DOHH2 (cell line): ENCODE data around the gene MYO1B.

Experiments
- H3F3A ChIP-seq: fragments of 200-600 bp; sonication (generic), shearing (Covaris generic); 2 replicates; pipeline ENCODE4 v1.6.0; 2016; ENCODE audit warnings: antibody characterized with exemption, mild to moderate bottlenecking; ENCODE audit not compliant: control insufficient read depth, insufficient read depth
- H3K27ac ChIP-seq: fragments of 200-600 bp; sonication (generic); 2 replicates; pipeline ENCODE4 v1.5.1; 2014; ENCODE audit warnings: low read depth, mild to moderate bottlenecking, low read length, moderate library complexity
- H3K27me3 ChIP-seq: fragments of 200-600 bp; sonication (generic); 2 replicates; pipeline ENCODE4 v1.6.1; 2014; ENCODE audit warnings: mild to moderate bottlenecking, low read length, mixed read lengths; ENCODE audit not compliant: control insufficient read depth
- H3K36me3 ChIP-seq: fragments of 200-600 bp; sonication (generic); 2 replicates; pipeline ENCODE4 v1.6.1; 2014; ENCODE audit warnings: mild to moderate bottlenecking, low read length, moderate library complexity, mixed read lengths; ENCODE audit not compliant: control insufficient read depth
- H3K4me1 ChIP-seq: fragments of 200-600 bp; sonication (generic); 2 replicates; pipeline ENCODE4 v1.6.1; 2014; ENCODE audit warnings: mild to moderate bottlenecking, low read length, mixed read lengths; ENCODE audit not compliant: control insufficient read depth
- H3K4me2 ChIP-seq: fragments of 200-600 bp; sonication (generic); 2 replicates; pipeline ENCODE4 v1.6.0; 2014; ENCODE audit warnings: mild to moderate bottlenecking, low read length, moderate library complexity
- H3K4me3 ChIP-seq: fragments of 200-600 bp; sonication (generic); 2 replicates; pipeline ENCODE4 v1.5.1; 2014; ENCODE audit warnings: mild to moderate bottlenecking, low read length, mixed read lengths
- H3K79me2 ChIP-seq: fragments of 200-600 bp; sonication (generic); 2 replicates; pipeline ENCODE4 v1.6.1; 2014; ENCODE audit warnings: mild to moderate bottlenecking, low read length, mixed read lengths; ENCODE audit not compliant: control insufficient read depth
- H3K9me2 ChIP-seq: fragments of 200-600 bp; sonication (generic); replicated peaks from 2 replicates; pipeline ENCODE4 v1.6.1; 2014; ENCODE audit warnings: mild to moderate bottlenecking, low read length, mixed read lengths; ENCODE audit not compliant: control insufficient read depth
- H3K9me3 ChIP-seq: fragments of 200-600 bp; sonication (generic); 2 replicates; pipeline ENCODE4 v1.6.1; 2014; ENCODE audit warnings: antibody characterized with exemption, low read length, mixed read lengths; ENCODE audit not compliant: control insufficient read depth, insufficient read depth
- H4K20me1 ChIP-seq: fragments of 200-600 bp; sonication (generic); 2 replicates; pipeline ENCODE4 v1.6.0; 2014; ENCODE audit warnings: low read depth, mild to moderate bottlenecking, antibody characterized with exemption, low read length, moderate library complexity; ENCODE audit not compliant: control insufficient read depth, insufficient read depth
- EZH2phosphoT487 ChIP-seq: fragments of 200-600 bp; sonication (generic); IDR thresholded peaks from 2 replicates; pipeline ENCODE4 v1.6.1; 2017; ENCODE audit warnings: borderline replicate concordance, mild to moderate bottlenecking, antibody characterized with exemption, low read length, moderate library complexity, mixed read lengths
- TF ChIP-seq, protein P1 (sequence below): fragments of 200-600 bp; sonication (generic); IDR thresholded peaks from one replicate; pipeline ENCODE4 v1.5.1; 2014; ENCODE audit warnings: antibody characterized with exemption, mild to moderate bottlenecking, low read depth, low read length; ENCODE audit not compliant: poor library complexity, severe bottlenecking

MYO1B gene

DNA sequence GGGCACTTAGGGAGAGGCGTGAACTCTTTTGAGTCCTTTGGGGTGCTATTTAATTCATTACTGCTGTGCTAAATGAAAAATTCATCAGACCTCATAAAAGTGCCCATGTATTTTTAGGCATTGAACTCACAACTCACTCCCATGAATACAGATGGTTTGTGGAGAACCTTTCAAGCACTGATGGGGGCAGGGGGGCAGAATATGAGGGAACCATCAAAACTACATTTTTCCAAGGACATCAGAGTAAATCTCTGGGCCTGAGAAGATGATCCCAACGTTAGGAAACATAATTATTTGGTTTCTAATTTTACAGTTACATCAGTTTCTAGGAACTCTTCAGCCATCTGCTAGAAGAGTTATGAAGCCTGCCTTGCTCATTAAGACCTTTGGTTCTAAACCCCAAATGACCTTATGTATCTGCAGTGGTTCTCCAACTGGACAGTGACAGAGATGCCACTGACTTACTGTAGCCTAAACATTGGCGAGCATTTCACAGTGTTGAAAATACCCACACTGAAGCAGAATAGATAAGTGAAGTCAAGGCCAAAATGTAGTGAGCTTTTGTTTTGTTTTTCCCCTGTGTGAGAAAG lies 90.8 kb downstream of the MYO1B start:
- no peaks in the 10 kb centered on the region for H3K9me3 ChIP-seq
- no peaks in the 10 kb centered on the region for H3K36me3 ChIP-seq
- no peak overlapping the region for H3K4me2 ChIP-seq
- no peaks in the 10 kb centered on the region for H3K4me1 ChIP-seq
- H3K27ac ChIP-seq: no peak overlapping the region
- H3K4me3 ChIP-seq: no peak overlapping the region
- no peaks in the 10 kb centered on the region for H3K79me2 ChIP-seq
- no peaks in the 10 kb centered on the region for H3K27me3 ChIP-seq
- no peaks in the 10 kb centered on the region for H3F3A ChIP-seq
- TF ChIP-seq, protein P1, sequence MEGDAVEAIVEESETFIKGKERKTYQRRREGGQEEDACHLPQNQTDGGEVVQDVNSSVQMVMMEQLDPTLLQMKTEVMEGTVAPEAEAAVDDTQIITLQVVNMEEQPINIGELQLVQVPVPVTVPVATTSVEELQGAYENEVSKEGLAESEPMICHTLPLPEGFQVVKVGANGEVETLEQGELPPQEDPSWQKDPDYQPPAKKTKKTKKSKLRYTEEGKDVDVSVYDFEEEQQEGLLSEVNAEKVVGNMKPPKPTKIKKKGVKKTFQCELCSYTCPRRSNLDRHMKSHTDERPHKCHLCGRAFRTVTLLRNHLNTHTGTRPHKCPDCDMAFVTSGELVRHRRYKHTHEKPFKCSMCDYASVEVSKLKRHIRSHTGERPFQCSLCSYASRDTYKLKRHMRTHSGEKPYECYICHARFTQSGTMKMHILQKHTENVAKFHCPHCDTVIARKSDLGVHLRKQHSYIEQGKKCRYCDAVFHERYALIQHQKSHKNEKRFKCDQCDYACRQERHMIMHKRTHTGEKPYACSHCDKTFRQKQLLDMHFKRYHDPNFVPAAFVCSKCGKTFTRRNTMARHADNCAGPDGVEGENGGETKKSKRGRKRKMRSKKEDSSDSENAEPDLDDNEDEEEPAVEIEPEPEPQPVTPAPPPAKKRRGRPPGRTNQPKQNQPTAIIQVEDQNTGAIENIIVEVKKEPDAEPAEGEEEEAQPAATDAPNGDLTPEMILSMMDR: no peak
- no peak for TF ChIP-seq EZH2phosphoT487
- no peaks in the 10 kb centered on the region for H3K9me2 ChIP-seq
- no peaks in the 10 kb centered on the region for H4K20me1 ChIP-seq

DNA sequence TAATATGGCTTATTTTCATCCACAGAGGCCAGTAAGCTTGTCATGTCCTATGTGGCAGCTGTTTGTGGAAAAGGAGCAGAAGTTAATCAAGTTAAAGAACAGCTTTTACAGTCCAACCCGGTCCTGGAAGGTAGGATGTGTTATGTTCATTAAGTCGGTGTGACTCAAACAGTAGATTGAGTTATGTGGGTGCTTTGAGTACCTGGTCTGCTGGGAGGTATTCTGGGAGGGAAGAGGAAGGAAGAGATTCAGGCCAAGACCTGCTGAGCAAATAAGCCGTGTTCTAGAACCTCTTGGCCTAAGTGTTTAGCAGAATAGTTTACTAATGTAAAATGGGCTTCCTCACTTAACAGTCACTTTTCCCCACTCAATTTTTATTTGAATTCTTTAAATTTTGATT lies 96.2 kb downstream of the MYO1B start:
- no peaks in the 10 kb centered on the region for H3K4me1 ChIP-seq
- H3K79me2 ChIP-seq: no peaks in the 10 kb centered on the region
- H3K27me3 ChIP-seq: no peaks in the 10 kb centered on the region
- no peaks in the 10 kb centered on the region for H3K36me3 ChIP-seq
- H3K9me3 ChIP-seq: no peaks in the 10 kb centered on the region
- no peaks in the 10 kb centered on the region for H4K20me1 ChIP-seq
- H3K27ac ChIP-seq: no peak overlapping the region
- TF ChIP-seq EZH2phosphoT487: no peak
- TF ChIP-seq, protein P1: no peak
- H3K4me3 ChIP-seq: no peak overlapping the region
- H3K4me2 ChIP-seq: no peak overlapping the region
- no peaks in the 10 kb centered on the region for H3K9me2 ChIP-seq
- no peaks in the 10 kb centered on the region for H3F3A ChIP-seq

DNA sequence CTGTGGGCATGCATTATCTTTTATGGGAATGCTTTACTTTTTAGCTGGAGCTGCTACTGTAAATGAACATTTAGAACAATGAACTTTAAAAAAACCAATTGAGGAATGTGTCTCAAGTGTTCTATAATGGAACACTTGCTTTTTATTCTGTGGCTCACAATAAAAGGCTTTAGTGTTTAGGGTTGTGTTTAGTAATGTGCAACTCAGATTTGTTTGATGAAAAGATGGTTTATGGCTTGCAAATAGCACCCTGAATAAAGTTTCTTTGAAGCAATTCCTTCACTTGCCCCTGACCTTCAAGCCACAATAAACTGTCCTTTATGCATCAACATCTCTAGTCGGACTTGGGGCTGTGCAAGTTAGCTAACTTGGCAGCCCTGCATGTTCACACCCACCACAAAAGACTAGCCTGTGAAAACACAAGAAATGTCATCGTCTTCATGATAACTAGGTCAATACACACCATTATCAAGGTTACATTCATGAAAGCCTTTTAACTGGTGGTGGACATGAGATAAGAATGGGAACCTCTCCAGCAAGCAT lies 98.7 kb downstream of the MYO1B start:
- Histone ChIP-seq H3F3A (no peaks in the 10 kb centered on the region), H3K4me3 (no peak overlapping the region), H3K27me3 (no peaks in the 10 kb centered on the region), H3K4me2 (no peak overlapping the region), H3K79me2 (no peaks in the 10 kb centered on the region), H4K20me1 (no peaks in the 10 kb centered on the region), H3K4me1 (no peaks in the 10 kb centered on the region), H3K36me3 (no peaks in the 10 kb centered on the region), H3K9me3 (no peaks in the 10 kb centered on the region), H3K27ac (no peak overlapping the region), H3K9me2 (no peaks in the 10 kb centered on the region)
- TF ChIP-seq, protein P1: no peak
- TF ChIP-seq EZH2phosphoT487: no peak

DNA sequence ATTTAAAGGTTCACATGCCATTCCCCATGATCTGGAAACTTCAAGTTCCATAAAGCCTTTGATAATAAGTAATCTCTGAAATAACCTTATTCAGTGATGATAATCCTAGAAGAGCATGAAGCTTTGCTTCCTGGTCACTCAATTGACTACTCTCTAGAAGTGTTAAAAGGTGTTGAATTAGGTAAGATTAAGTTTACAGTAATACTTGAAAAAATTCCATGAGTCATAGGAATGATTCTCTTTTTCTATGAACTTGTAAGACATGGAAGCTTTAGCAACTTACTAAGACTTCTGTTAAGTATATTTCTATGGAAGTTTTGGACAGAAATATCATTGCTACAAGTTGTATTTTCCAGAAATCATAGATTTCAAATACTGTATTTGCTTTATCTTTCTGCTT lies 100.6 kb downstream of the MYO1B start:
- Histone ChIP-seq H3K9me3 (no peaks in the 10 kb centered on the region), H3K4me1 (no peaks in the 10 kb centered on the region), H3F3A (no peaks in the 10 kb centered on the region), H3K9me2 (no peaks in the 10 kb centered on the region), H4K20me1 (no peaks in the 10 kb centered on the region), H3K4me2 (no peak overlapping the region), H3K4me3 (no peak overlapping the region), H3K27ac (no peak overlapping the region), H3K36me3 (no peaks in the 10 kb centered on the region), H3K79me2 (no peaks in the 10 kb centered on the region), H3K27me3 (no peaks in the 10 kb centered on the region)
- TF ChIP-seq EZH2phosphoT487: no peak
- TF ChIP-seq, protein P1: no peak
